ENCODE measurements around the gene TKT. TPM values are rescaled to one million over a fixed set of nuclear protein-coding genes. Genes with fewer than 3 reads are reported as not detected.

The TKT gene
- total RNA-seq, 1 donor from 2014 or later: 32.1 TPM

GRCh38 chr3:53238886-53239285, 16.9 kb downstream of the TKT start:
- no peaks in the 10 kb centered on the region for H3K27me3 ChIP-seq (ENCODE audit: low read depth)
- H3K9me3 ChIP-seq (replicated peaks): no peaks in the 10 kb centered on the region
- intact Hi-C loops (cut with micrococcal nuclease): no loop called here
- no peak for TF ChIP-seq CTCF (IDR thresholded peaks at IDR 0.05; ENCODE audit: borderline replicate concordance)
- H3K27ac ChIP-seq (replicated peaks): peak overlapping the region; percentile 71
- H3K4me3 ChIP-seq: no peak overlapping the region
- DNase-seq: no peak
- H3K4me1 ChIP-seq: peaks cover 67% of the 10 kb centered on the region
- H3K36me3 ChIP-seq: peaks cover 65% of the 10 kb centered on the region

GRCh38 chr3:53238051-53238850, 17.6 kb downstream of the TKT start:
- Histone ChIP-seq H3K36me3 (peaks cover 71% of the 10 kb centered on the region), H3K4me3 (no peak overlapping the region), H3K4me1 (peaks cover 62% of the 10 kb centered on the region), H3K27ac (replicated peaks) (peak overlapping the region; percentile 71), H3K27me3 (ENCODE audit: low read depth) (no peaks in the 10 kb centered on the region), H3K9me3 (replicated peaks) (no peaks in the 10 kb centered on the region)
- no peak for TF ChIP-seq CTCF (IDR thresholded peaks at IDR 0.05; ENCODE audit: borderline replicate concordance)
- intact Hi-C loops (cut with micrococcal nuclease): no loop called here
- DNase-seq: no peak

- intact Hi-C loops (cut with micrococcal nuclease): no loop called here
- H3K4me1 ChIP-seq: peaks cover 46% of the 10 kb centered on the region
- no peaks in the 10 kb centered on the region for H3K27me3 ChIP-seq (ENCODE audit: low read depth)
Observed at GRCh38 chr3:53236112-53236841, 19.5 kb downstream of the TKT start.

GRCh38 chr3:53235545-53235944, 20.3 kb downstream of the TKT start:
- no peaks in the 10 kb centered on the region for H3K27me3 ChIP-seq (ENCODE audit: low read depth)
- H3K4me3 ChIP-seq: no peak overlapping the region
- intact Hi-C loops (cut with micrococcal nuclease): no loop called here
- H3K36me3 ChIP-seq: peaks cover 84% of the 10 kb centered on the region
- peaks cover 39% of the 10 kb centered on the region for H3K4me1 ChIP-seq
- no peaks in the 10 kb centered on the region for H3K9me3 ChIP-seq (replicated peaks)
- no peak for DNase-seq
- TF ChIP-seq CTCF (IDR thresholded peaks at IDR 0.05; ENCODE audit: borderline replicate concordance): no peak
- H3K27ac ChIP-seq (replicated peaks): peak overlapping the region; percentile 75

More at GRCh38 chr3:53236112-53236841, 19.5 kb downstream of the TKT start:
- no peak for TF ChIP-seq CTCF (IDR thresholded peaks at IDR 0.05; ENCODE audit: borderline replicate concordance)
- peaks cover 84% of the 10 kb centered on the region for H3K36me3 ChIP-seq
- no peaks in the 10 kb centered on the region for H3K9me3 ChIP-seq (replicated peaks)
- peak; percentile 71 for DNase-seq
- peak overlapping the region; percentile 75 for H3K27ac ChIP-seq (replicated peaks)
- no peak overlapping the region for H3K4me3 ChIP-seq

- no peaks in the 10 kb centered on the region for H3K27me3 ChIP-seq (ENCODE audit: low read depth)
- peak overlapping the region; percentile 75 for H3K27ac ChIP-seq (replicated peaks)
- peaks cover 36% of the 10 kb centered on the region for H3K4me1 ChIP-seq
- intact Hi-C loops (cut with micrococcal nuclease): no loop called here
- H3K4me3 ChIP-seq: no peak overlapping the region
- H3K36me3 ChIP-seq: peaks cover 84% of the 10 kb centered on the region
- no peak for TF ChIP-seq CTCF (IDR thresholded peaks at IDR 0.05; ENCODE audit: borderline replicate concordance)
- no peaks in the 10 kb centered on the region for H3K9me3 ChIP-seq (replicated peaks)
- DNase-seq: no peak
Observed at GRCh38 chr3:53234841-53235232, 21.0 kb downstream of the TKT start.
